Gastroesophageal sphincter (tissue), 2 donors: ENCODE data around the gene CEBPE.

Experiments
- EP300 ChIP-seq: sonication (generic); formaldehyde crosslinking; IDR thresholded peaks from one replicate; pipeline ENCODE4 v1.6.1; 2017; ENCODE audit warnings: antibody characterized with exemption, mild to moderate bottlenecking
- POLR2A ChIP-seq, 2 donors: fragments of 450-650 bp; IDR thresholded peaks; one replicate each; pipeline ENCODE4 v1.6.1; 2017; ENCODE audit warnings: antibody characterized with exemption in 2 of 2, mild to moderate bottlenecking in 2 of 2, moderate library complexity in 1 of 2

GRCh38 chr14:23080474-23080873 is 38.6 kb downstream of the CEBPE start:
- TF ChIP-seq POLR2A (IDR thresholded peaks at IDR 0.05), result no peak
- no peak for TF ChIP-seq EP300
